Activated naive CD8-positive, alpha-beta T cell (primary cell): ENCODE measurements around the gene MLLT3.

Experiments used
- H3K27ac Mint-ChIP-seq: one replicate; pipeline ENCODE4 v1.8.0; 2021; ENCODE audit warnings: mixed read lengths
- H3K27me3 Mint-ChIP-seq: one replicate; pipeline ENCODE4 v1.8.0; 2021; ENCODE audit warnings: mixed read lengths
- H3K36me3 Mint-ChIP-seq: one replicate; pipeline ENCODE4 v1.8.0; 2021; ENCODE audit warnings: mixed read lengths
- H3K4me1 Mint-ChIP-seq: one replicate; pipeline ENCODE4 v1.8.0; 2021; ENCODE audit warnings: low read depth, mixed read lengths
- H3K4me3 Mint-ChIP-seq: one replicate; pipeline ENCODE4 v1.8.0; 2021; ENCODE audit warnings: mild to moderate bottlenecking, mixed read lengths
- H3K9me3 Mint-ChIP-seq: one replicate; pipeline ENCODE4 v1.8.0; 2021; ENCODE audit warnings: low read depth, mixed read lengths

The MLLT3 gene

DNA sequence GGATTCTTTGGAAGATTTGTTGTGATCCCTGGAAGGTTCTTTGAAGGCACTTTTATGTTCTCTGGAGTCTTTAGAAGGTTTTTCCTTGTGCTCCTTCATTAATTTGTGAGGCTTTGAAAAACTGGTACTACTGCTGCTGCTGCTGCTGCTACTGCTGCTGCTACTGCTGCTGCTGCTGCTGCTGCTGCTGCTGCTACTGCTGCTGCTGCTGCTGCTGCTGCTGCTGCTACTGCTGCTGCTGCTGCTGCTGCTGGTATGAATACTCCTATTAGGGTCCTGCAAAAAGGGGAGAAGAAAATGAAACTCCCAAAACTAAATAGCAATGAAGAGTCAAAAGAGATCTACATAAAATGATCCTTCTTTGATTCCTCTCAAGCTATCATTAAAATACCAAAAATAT is 208.1 kb downstream of the MLLT3 start:
- Mint-ChIP-seq H3K27me3 (no peaks in the 10 kb centered on the region), H3K36me3 (peaks cover 19% of the 10 kb centered on the region), H3K9me3 (no peaks in the 10 kb centered on the region), H3K4me1 (peaks cover 54% of the 10 kb centered on the region), H3K27ac (no peak overlapping the region), H3K4me3 (no peak overlapping the region)

DNA sequence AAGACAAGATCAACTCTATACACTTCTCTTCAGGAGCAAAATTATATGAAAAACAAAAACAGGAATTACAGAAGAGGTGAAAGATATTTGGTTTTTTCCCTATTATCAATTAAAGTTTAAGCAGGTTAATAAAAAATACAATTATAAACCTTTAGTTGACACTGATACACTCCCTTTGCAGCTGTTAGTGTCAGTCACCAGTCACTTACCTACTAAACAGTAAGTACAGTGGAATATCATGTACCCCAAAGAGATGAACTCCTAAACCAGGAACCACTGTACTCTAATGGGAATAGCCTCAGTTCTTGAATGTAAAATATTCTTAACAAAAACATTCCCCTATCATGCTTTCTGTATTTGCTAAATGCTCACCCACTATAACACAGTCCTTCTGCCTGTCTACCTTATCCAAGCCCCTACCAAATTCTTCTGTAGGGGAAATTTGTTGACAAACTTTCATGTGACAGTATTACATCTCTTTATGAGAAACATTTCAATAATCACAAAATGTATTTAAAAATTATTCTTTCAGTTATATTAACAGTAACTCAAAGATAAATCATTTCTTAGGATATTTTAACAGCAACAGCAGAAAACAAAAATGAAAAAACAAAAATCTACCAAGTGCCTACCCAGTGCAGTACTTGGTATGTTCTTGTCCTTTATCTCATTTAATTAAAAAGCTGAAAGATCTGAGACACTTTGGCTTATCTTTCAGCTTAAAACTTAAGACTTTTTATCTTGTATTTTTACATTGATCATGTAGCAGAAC is 212.8 kb downstream of the MLLT3 start:
- Mint-ChIP-seq H3K36me3 (peaks cover 25% of the 10 kb centered on the region), H3K27me3 (no peaks in the 10 kb centered on the region), H3K4me3 (no peak overlapping the region), H3K4me1 (peaks cover 55% of the 10 kb centered on the region), H3K27ac (peak overlapping the region; percentile 31), H3K9me3 (no peaks in the 10 kb centered on the region)

DNA sequence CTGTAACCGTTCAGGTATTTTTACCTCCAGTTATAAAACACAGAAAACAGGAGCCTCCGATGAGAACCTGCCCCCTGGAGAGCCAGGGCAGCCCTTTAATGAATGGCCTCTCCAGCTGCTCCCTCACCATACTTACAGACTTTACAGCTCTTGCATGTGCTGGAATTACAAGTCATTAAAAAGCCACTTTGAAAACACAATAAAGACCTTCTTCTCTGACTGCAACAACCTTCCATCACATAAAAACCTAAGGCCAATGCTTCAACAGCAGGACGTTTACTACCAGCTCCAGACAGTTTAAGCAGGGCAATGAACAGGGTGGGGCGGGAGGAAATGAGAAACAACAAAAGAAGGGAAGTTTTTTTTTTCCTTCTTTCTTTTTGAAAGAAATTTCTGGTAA is 213.8 kb downstream of the MLLT3 start:
- Mint-ChIP-seq H3K4me1 (peaks cover 58% of the 10 kb centered on the region), H3K4me3 (peak overlapping the region; percentile 8), H3K36me3 (peaks cover 22% of the 10 kb centered on the region), H3K9me3 (no peaks in the 10 kb centered on the region), H3K27me3 (no peaks in the 10 kb centered on the region), H3K27ac (no peak overlapping the region)

DNA sequence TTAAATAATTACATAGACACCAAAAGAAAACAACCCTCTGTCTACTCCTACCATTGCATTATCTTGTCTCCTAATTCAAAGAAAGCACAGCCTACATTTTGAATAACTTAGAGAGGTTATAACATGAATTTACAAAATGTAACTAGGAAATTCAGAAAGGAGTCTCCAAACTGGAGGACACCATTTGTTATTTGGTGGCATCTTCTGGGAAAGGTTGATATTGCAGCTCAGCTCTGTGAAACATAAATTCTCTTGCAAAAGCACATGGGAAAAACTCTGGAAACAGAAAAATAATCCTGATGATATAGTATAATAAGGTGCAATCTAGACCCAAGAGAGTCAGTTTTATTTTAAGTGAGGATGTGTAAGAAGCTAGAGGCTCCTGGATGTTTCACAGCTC is 215.3 kb downstream of the MLLT3 start:
- no peak overlapping the region for H3K27ac Mint-ChIP-seq
- no peaks in the 10 kb centered on the region for H3K27me3 Mint-ChIP-seq
- no peak overlapping the region for H3K4me3 Mint-ChIP-seq
- H3K9me3 Mint-ChIP-seq: peaks cover under 1% of the 10 kb centered on the region
- peaks cover 20% of the 10 kb centered on the region for H3K36me3 Mint-ChIP-seq
- peaks cover 65% of the 10 kb centered on the region for H3K4me1 Mint-ChIP-seq

DNA sequence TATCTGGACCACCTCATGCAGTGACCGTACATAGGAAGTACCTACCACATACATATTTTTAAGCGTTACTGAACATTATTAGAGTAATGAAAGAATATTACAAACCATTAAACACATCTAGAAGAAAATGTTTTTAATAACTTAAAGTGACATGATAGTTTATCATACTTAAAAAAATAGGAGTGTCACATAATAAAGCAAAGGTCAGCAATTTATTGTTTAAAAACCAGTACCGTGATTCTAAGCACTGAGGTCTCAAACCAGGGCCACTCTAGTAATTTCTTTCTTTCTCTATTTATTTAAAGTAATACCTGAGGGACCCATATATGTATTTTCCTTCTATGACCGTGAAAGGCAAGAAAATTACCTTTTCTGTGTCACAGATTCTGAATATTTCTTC is 216.0 kb downstream of the MLLT3 start:
- H3K27me3 Mint-ChIP-seq: no peaks in the 10 kb centered on the region
- H3K4me3 Mint-ChIP-seq: no peak overlapping the region
- H3K36me3 Mint-ChIP-seq: peaks cover 23% of the 10 kb centered on the region
- H3K27ac Mint-ChIP-seq: no peak overlapping the region
- peaks cover 69% of the 10 kb centered on the region for H3K4me1 Mint-ChIP-seq
- peaks cover 4% of the 10 kb centered on the region for H3K9me3 Mint-ChIP-seq

DNA sequence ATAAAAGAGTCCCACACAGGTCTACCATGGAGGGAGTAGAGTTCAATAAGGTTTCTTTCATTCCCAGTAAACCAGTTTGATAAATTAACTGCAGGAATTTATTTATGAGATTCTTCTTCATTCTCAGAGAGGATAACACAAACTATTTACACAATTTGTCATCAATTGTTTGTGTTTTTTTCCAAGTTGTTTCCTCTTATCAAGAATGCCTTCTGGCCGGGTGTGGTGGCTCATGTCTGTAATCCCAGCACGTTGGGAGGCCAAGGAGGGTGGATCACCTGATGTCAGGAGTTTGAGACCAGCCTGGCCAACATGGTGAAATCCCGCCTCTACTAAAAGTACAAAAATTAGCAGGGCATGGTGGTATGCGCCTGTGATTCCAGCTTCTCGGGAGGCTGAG is 216.7 kb downstream of the MLLT3 start:
- Mint-ChIP-seq H3K27ac (no peak overlapping the region), H3K4me3 (no peak overlapping the region), H3K4me1 (peaks cover 70% of the 10 kb centered on the region), H3K27me3 (no peaks in the 10 kb centered on the region), H3K9me3 (peaks cover 4% of the 10 kb centered on the region), H3K36me3 (peaks cover 24% of the 10 kb centered on the region)

DNA sequence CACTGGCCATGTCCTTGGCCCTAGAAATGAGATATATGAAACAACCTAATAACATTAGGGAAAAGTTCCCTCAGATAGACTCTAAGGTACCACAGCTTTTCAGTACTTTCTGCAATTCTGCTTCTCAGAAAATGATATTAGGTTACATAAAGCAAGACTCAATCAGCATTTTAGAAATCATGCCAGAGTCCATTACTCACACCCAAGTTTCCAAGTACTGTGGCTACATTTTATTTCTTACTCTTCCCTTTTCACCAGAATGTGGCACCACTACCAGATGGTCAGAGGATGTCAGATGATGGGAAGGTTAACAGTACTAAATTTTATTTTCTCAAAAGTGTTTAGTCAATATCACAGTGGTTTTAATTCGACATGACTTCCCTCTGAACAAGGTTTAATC is 217.2 kb downstream of the MLLT3 start:
- H3K27ac Mint-ChIP-seq: no peak overlapping the region
- H3K36me3 Mint-ChIP-seq: peaks cover 21% of the 10 kb centered on the region
- no peaks in the 10 kb centered on the region for H3K27me3 Mint-ChIP-seq
- H3K4me1 Mint-ChIP-seq: peaks cover 66% of the 10 kb centered on the region
- H3K9me3 Mint-ChIP-seq: peaks cover 4% of the 10 kb centered on the region
- no peak overlapping the region for H3K4me3 Mint-ChIP-seq

DNA sequence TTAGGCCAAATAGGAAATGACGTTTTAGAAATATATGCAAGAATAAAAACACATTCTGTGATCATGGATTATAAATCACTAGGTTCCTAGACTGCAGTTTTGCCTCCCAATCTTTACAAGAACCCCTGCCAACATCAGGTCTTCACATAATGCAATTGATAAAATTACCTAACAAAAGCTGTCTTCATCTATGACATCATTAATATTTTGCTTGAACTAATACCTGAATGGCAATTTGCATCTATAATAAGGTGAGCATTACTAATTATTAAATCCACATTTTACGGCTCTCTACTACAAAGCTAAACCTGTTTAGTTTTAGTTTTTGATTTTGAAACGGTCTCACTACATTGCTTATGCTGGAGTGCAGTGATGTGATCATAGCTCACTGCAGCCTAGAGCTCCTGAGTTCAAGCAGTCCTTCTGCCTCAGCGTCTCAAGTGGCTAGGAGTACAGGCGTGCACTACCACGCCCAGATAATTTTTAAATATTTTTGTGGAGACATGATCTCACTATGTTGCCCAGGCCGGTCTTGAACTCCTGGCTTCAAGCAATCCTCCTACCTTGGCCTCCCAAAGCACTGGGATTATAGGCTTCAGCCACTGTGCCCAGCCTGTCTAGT is 218.0 kb downstream of the MLLT3 start:
- Mint-ChIP-seq H3K27ac (no peak overlapping the region), H3K27me3 (no peaks in the 10 kb centered on the region), H3K4me3 (no peak overlapping the region), H3K4me1 (peaks cover 67% of the 10 kb centered on the region), H3K9me3 (peaks cover 4% of the 10 kb centered on the region), H3K36me3 (peaks cover 21% of the 10 kb centered on the region)

DNA sequence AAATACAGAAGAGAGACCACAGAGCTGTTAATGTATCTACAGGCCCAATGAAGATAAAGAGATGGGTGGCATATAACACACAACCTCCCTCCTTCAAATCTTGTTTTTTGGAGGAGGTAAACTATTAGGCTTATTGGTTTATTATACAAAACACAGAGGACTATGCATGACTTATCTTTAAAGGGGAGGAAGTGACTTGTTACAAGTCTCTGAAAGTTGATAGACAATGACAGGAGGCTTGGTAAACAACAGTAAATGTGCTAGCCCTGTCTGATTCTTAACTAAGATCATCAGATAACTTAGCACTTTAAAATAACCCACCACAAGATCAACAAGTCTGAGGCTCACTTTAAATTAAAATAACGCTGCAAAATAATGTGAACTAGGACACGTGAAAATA is 219.0 kb downstream of the MLLT3 start:
- H3K4me3 Mint-ChIP-seq: no peak overlapping the region
- H3K27me3 Mint-ChIP-seq: no peaks in the 10 kb centered on the region
- H3K36me3 Mint-ChIP-seq: peaks cover 21% of the 10 kb centered on the region
- peak overlapping the region; percentile 42 for H3K27ac Mint-ChIP-seq
- H3K4me1 Mint-ChIP-seq: peaks cover 67% of the 10 kb centered on the region
- peaks cover 4% of the 10 kb centered on the region for H3K9me3 Mint-ChIP-seq

DNA sequence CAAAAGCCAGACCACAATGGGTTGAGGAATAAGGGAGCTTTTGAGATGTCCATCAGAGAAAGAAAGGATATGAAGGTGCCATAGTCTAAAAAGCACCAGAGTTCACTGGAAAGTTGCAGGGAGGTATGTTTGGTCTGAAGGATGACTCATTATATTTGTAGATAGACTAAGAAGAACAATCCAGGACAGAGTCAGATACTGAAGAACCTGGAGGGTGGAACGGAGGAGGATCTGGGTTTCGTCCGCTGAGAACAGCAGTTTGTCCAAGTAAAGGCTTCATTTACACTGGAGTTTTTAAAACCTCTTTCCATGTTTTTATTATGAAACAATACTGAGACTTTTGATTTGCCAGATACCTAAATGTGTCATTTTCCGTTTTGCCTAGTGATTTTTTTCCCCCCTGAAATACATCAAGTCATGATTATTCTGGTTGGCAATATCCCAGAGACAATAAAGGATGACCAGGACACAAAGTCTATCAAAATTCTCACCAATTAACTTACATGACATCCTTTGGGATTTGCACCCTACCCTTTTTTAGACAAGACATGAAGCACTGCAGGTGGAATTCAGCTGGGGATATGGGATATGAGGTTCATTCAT is 219.9 kb downstream of the MLLT3 start:
- peaks cover 20% of the 10 kb centered on the region for H3K36me3 Mint-ChIP-seq
- H3K4me3 Mint-ChIP-seq: no peak overlapping the region
- no peaks in the 10 kb centered on the region for H3K27me3 Mint-ChIP-seq
- H3K9me3 Mint-ChIP-seq: peaks cover 4% of the 10 kb centered on the region
- H3K4me1 Mint-ChIP-seq: peaks cover 65% of the 10 kb centered on the region
- peak overlapping the region; percentile 64 for H3K27ac Mint-ChIP-seq

DNA sequence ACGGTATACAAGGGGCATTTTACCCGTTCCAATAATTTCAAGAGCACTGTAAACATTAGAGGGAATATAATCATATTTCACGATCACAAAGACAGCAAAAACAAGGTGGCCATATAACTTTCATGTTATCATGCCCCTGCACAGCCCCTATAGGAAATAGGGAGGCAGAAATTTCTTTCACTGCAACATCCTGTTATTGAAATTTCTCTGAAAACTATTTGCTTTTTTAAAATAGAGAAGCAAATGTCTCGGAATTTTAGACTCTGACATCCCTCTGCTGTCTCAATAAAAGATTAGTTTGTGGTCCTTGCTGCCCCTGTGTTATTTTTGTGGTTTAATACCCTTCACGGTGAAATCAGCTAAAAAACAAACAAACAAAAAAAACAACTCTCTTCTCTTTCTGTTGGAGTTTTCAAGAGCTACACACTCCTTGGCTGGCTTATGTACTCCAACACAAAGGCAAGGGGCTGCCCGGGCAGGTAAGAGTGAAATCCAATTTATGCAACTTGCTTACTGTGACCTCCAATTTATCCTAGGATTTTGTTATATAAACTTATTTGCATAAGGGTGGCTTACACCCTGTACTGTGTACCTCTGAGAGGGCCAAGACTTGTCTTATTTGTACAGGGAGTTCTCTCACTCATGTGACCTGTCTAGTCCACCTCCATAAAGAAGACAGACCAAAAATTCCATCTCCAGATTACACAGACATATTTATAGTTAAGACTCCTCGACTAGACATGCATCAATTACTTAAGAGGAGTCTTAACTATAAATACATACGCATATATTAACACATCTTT is 223.6 kb downstream of the MLLT3 start:
- no peak overlapping the region for H3K4me3 Mint-ChIP-seq
- peaks cover 85% of the 10 kb centered on the region for H3K4me1 Mint-ChIP-seq
- no peaks in the 10 kb centered on the region for H3K27me3 Mint-ChIP-seq
- peaks cover 4% of the 10 kb centered on the region for H3K9me3 Mint-ChIP-seq
- peak overlapping the region; percentile 76 for H3K27ac Mint-ChIP-seq
- H3K36me3 Mint-ChIP-seq: peaks cover 27% of the 10 kb centered on the region

DNA sequence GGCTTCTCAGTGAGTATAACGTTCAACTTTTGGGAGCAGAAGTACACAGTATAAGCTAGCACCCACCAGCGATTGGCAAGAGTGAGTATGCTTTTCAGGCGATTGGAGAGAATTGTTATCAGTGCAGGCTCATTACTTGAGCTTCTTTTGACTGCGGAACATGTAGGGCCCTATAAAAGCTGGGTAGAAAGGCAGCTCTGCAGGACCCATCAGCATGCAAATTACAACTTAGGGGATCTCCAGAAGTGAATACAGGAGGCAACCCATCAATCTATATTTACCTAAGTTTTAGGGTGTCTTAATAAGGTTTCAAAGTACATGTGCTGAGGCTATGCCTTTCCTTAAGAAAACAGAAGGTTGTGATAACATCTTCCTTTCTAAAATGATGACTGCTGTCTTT is 225.0 kb downstream of the MLLT3 start:
- peaks cover 75% of the 10 kb centered on the region for H3K4me1 Mint-ChIP-seq
- H3K4me3 Mint-ChIP-seq: peak overlapping the region; percentile 41
- H3K27ac Mint-ChIP-seq: no peak overlapping the region
- peaks cover 4% of the 10 kb centered on the region for H3K9me3 Mint-ChIP-seq
- H3K36me3 Mint-ChIP-seq: peaks cover 23% of the 10 kb centered on the region
- no peaks in the 10 kb centered on the region for H3K27me3 Mint-ChIP-seq

DNA sequence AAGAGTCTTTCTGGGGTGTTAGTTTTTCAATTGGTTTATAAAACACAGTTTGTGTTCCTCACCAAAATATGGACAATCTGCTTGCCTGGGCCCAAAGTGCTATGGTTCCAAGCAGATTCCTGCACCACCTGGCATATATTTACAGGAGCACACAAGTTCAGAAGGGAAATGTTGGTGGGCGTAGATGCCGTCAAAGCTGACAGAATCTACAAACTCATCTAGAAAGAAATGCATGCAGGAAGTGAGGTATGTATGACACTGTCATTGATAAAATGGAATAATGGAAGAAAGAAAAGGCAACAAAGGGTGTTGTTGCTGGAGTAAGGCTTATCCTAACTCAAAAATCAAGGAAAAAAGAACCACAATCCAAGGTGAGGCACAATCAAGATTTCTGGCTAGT is 225.8 kb downstream of the MLLT3 start:
- Mint-ChIP-seq H3K27me3 (no peaks in the 10 kb centered on the region), H3K9me3 (no peaks in the 10 kb centered on the region), H3K27ac (peak overlapping the region; percentile 76), H3K4me3 (peak overlapping the region; percentile 41), H3K4me1 (peaks cover 68% of the 10 kb centered on the region), H3K36me3 (peaks cover 19% of the 10 kb centered on the region)

DNA sequence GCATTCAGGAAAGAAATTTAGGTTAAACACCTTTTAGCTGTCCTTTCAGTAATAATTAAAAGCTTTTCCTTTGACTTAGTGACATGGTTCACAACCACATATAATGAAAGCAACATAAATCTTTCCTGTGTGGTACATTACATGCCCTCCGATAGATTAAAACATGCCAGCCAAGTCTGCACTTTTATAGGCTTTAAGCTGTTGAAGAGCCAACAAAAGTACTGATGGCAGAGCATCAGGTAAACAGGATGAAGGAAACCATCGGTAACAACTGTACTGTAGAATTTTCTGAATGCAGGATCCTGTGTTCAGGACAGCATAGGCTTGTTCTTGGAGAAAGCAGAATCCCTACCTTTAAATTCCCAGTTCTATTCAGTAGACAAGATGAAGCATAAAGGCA is 226.6 kb downstream of the MLLT3 start:
- Mint-ChIP-seq H3K4me3 (peak overlapping the region; percentile 5), H3K9me3 (no peaks in the 10 kb centered on the region), H3K36me3 (peaks cover 14% of the 10 kb centered on the region), H3K4me1 (peaks cover 62% of the 10 kb centered on the region), H3K27ac (no peak overlapping the region), H3K27me3 (no peaks in the 10 kb centered on the region)

DNA sequence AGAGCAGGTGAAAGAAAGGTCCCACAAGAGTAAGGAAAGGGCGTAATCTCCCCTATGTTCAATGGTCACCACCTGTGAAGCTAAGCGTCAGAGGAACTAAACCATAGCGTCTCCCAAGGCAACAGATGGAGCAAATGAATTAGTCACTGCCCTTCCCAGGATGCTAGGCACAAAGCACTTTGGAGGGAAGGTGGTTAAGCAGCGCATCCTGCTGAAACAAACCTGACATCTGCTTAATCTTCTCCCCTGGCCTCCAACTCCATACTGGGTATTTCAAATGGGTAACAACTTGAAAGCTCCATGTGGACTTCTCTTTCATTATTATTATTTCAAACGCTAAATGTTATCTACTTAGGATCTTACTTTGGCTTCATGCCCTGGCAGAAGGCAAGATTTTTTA is 227.3 kb downstream of the MLLT3 start:
- no peak overlapping the region for H3K4me3 Mint-ChIP-seq
- peaks cover 60% of the 10 kb centered on the region for H3K4me1 Mint-ChIP-seq
- H3K36me3 Mint-ChIP-seq: peaks cover 20% of the 10 kb centered on the region
- no peaks in the 10 kb centered on the region for H3K9me3 Mint-ChIP-seq
- H3K27me3 Mint-ChIP-seq: no peaks in the 10 kb centered on the region
- H3K27ac Mint-ChIP-seq: peak overlapping the region; percentile 50
